Endothelial cell of umbilical vein (primary cell): ENCODE measurements around the gene CLEC16A. TPM values are rescaled to one million over a fixed set of nuclear protein-coding genes. Genes with fewer than 3 reads are reported as not detected.

Experiments used
- BruUV-seq: library from RNA; stranded (reverse); fragments of 400-500 nt; replicated peaks from 2 replicates; lab custom pipeline; 2021; lab: Mats Ljungman, UMichigan
- CTCF ChIA-PET: fragments of 300-600, 350-600 bp; sonication (Branson Sonifier 250); formaldehyde crosslinking; loops from one replicate; lab custom pipeline; 2021; ENCODE audit warnings: antibody characterized with exemption, inconsistent platforms; lab: Charles Lee
- POLR2A ChIA-PET: fragments of 300-600, 350-600 bp; sonication (Branson Sonifier 250); formaldehyde crosslinking; loops from one replicate; lab custom pipeline; 2021; ENCODE audit warnings: antibody characterized with exemption, inconsistent platforms; lab: Charles Lee
- DNase-seq: peaks from one replicate; pipeline ENCODE4 v3.0.0-alpha.2; 2011; ENCODE audit warnings: low read depth, low spot score
- FAIRE-seq: peaks from 2 replicates; lab custom pipeline; 2011; peaks lifted over from hg19 to GRCh38; lab: Jason Lieb, UNC
- H2AFZ ChIP-seq: 2 replicates; pipeline ENCODE4 v1.6.0; 2012; ENCODE audit warnings: low read depth, low read length, control low read depth, inconsistent platforms
- H3K27ac ChIP-seq: 2 replicates; pipeline ENCODE4 v1.5.1; 2011; ENCODE audit warnings: low read depth, mild to moderate bottlenecking, control low read depth, low read length, moderate library complexity; ENCODE audit not compliant: insufficient read depth
- H3K27me3 ChIP-seq, 2 experiments: 2 replicates each; pipeline versions ENCODE4 v1.6.0 to v1.6.1; 2011; ENCODE audit warnings: low read length in 2 of 2, mixed read lengths in 1 of 2; ENCODE audit not compliant: control insufficient read depth in 2 of 2, insufficient read depth in 2 of 2
- H3K36me3 ChIP-seq, 2 experiments: 2 replicates in 1 of 2; 3 replicates in 1 of 2; pipeline ENCODE4 v1.5.1; 2011; ENCODE audit warnings: low read length in 2 of 2, mild to moderate bottlenecking in 1 of 2, moderate library complexity in 1 of 2; ENCODE audit not compliant: control insufficient read depth in 2 of 2, insufficient read depth in 2 of 2; ENCODE audit errors: extremely low read depth in 1 of 2
- H3K4me1 ChIP-seq: 3 replicates; pipeline ENCODE4 v1.5.1; 2011; ENCODE audit warnings: mild to moderate bottlenecking, low read length; ENCODE audit not compliant: control insufficient read depth, insufficient read depth; ENCODE audit errors: extremely low read depth
- H3K4me2 ChIP-seq: 2 replicates; pipeline ENCODE4 v1.6.1; 2011; ENCODE audit warnings: low read length, control low read depth, mixed read lengths; ENCODE audit not compliant: insufficient read depth
- H3K4me3 ChIP-seq, 3 experiments: fragments of 200-600 bp in 1 of 3; sonication (generic), shearing (Covaris generic) in 1 of 3; replicated peaks in 1 of 3; 2 replicates each; pipeline ENCODE4 v1.5.1; 2011 to 2016; ENCODE audit warnings: control low read depth in 3 of 3, low read length in 3 of 3, mild to moderate bottlenecking in 2 of 3, inconsistent platforms in 1 of 3, low read depth in 1 of 3, moderate library complexity in 1 of 3; ENCODE audit not compliant: insufficient read depth in 1 of 3
- H3K79me2 ChIP-seq: 2 replicates; pipeline ENCODE4 v1.6.0; 2012; ENCODE audit warnings: low read length, inconsistent platforms; ENCODE audit not compliant: control insufficient read depth, insufficient read depth
- H3K9ac ChIP-seq: replicated peaks from 2 replicates; pipeline ENCODE3; 2011; ENCODE audit warnings: low read length, control low read depth; ENCODE audit not compliant: insufficient read depth; ENCODE audit errors: extremely low read depth
- H3K9me1 ChIP-seq: replicated peaks from 3 replicates; pipeline ENCODE4 v1.6.0; 2011; ENCODE audit warnings: mild to moderate bottlenecking, low read length; ENCODE audit not compliant: control insufficient read depth, insufficient read depth; ENCODE audit errors: extremely low read depth
- H3K9me3 ChIP-seq: replicated peaks from 2 replicates; pipeline ENCODE4 v1.5.1; 2012; ENCODE audit warnings: low read length, inconsistent platforms; ENCODE audit not compliant: control insufficient read depth, insufficient read depth
- H4K20me1 ChIP-seq: replicated peaks from 2 replicates; pipeline ENCODE3; 2011; ENCODE audit warnings: mild to moderate bottlenecking, low read length; ENCODE audit not compliant: control insufficient read depth, insufficient read depth; ENCODE audit errors: extremely low read depth
- JUN ChIP-seq: IDR thresholded peaks from 2 replicates; pipeline ENCODE4 v1.6.1; 2011; ENCODE audit warnings: borderline replicate concordance, low read depth; ENCODE audit not compliant: insufficient read length, insufficient read depth
- POLR2A ChIP-seq: IDR thresholded peaks from 2 replicates; pipeline ENCODE4 v1.6.1; 2012; ENCODE audit warnings: low read depth, mild to moderate bottlenecking, control low read depth, low read length
- dilution Hi-C: fragments of 300-500 bp; cut with MboI; formaldehyde crosslinking; loops from one replicate; pipeline ENCODE4 v1.15.0; 2019; ENCODE audit warnings: low sequenced_read_pairs; ENCODE audit not compliant: extremely low pct_ligation_motif_present
- intact Hi-C: fragments of 100-400 bp; cut with micrococcal nuclease; formaldehyde crosslinking; loops from one replicate; pipeline ENCODE4 v1.10.0; 2022
- polyA plus RNA-seq, 4 experiments: library from polyadenylated mRNA; depleted of rRNA in 3 of 4; stranded (reverse) in 3 of 4; unstranded in 1 of 4; fragments of >200 nt; gene quantifications; 2 replicates each; pipeline versions ENCODE4 v1.2.1 to v1.2.3, GENCODE V29; 2011 to 2012; ENCODE audit warnings: missing spikeins in 1 of 4
- total RNA-seq: library from RNA; stranded (reverse); gene quantifications from 2 replicates; pipeline ENCODE4 v1.2.3, GENCODE V29; 2021
- TF ChIP-seq, protein P1 (sequence below), 2 donors: IDR thresholded peaks; 1 replicate in 1 of 2; 2 replicates in 1 of 2; pipeline ENCODE4 v1.5.1; 2011; ENCODE audit warnings: low read length in 2 of 2, mild to moderate bottlenecking in 2 of 2, moderate library complexity in 2 of 2, control low read depth in 1 of 2, inconsistent platforms in 1 of 2, low read depth in 1 of 2; ENCODE audit not compliant: insufficient read depth in 1 of 2; ENCODE audit errors: extremely low read depth in 1 of 2

The CLEC16A gene
- total and polyA plus RNA-seq, 2 donors (not counting 3 experiments of a cell fraction or from before 2014, with no cell fraction given), result 11.4 to 23.3 TPM

DNA sequence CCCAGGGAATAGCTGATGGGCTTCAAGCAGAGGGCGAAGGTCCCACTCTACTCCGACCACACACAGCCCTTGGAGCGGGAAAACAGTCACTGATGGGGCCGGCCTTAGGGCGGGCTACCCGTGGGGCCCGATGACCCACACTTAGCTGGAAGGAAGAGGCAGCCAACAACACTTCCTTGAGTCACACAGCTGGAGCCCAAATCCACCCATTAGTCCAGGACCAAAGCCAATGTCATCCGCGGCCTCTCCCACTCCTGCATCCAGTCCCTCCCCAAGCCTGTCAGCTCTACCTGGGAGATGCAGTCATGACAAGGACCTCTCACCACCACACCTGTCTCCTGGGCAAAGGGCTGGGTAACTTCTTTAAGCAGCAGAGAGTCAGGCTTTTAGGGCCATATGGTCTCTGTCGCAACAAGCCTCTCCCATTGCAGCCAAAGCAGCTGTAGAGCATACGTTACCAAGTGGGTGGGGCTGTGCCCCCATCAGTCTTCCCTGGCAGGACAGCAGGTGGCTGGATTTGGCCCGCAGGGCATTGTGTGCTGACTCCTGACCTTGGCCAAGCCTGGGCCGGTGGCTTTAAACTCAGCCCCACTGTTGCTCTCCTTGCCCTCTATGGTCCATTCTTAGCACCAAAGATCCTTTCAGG lies 200.9 kb downstream of the CLEC16A start:
- Histone ChIP-seq H3K4me1 (peaks cover 8% of the 10 kb centered on the region), H3K4me2 (no peak overlapping the region), H3K9me3 (no peaks in the 10 kb centered on the region), H2AFZ (no peak overlapping the region), H3K79me2 (no peaks in the 10 kb centered on the region), H3K27ac (no peak overlapping the region), H3K9me1 (no peaks in the 10 kb centered on the region), H4K20me1 (no peaks in the 10 kb centered on the region), H3K36me3 (no peaks in the 10 kb centered on the region), H3K27me3 (no peaks in the 10 kb centered on the region), H3K4me3 (no peak overlapping the region), H3K9ac (no peak overlapping the region)
- no peak for TF ChIP-seq JUN
- ChIA-PET POLR2A (no interaction called here), CTCF (no interaction called here)
- DNase-seq (no peak), FAIRE-seq (no peak)
- dilution Hi-C loops, result no loop called here
- intact Hi-C loops, result no loop called here
- BruUV-seq, result no TSS peak

DNA sequence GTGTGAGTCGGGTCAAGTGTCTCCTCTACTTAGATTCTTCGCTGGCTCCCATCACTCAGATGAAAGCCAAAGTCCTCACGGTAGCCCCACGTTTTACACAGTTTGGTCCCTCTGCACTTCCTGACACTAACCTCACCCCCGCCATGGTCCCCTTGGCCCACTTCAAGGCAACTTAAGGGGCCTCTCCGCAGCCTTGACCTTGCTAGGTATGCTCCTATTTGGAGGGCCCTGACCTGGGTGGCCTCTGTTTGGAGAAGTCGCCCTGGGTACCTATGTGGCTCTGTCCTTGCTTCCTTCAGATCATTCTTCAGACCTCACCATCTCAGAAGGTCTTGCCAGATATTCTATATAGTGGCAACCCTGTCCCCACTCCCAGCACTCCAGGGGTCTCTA lies 201.5 kb downstream of the CLEC16A start:
- Histone ChIP-seq H3K4me2 (no peak overlapping the region), H3K9me1 (no peaks in the 10 kb centered on the region), H3K4me3 (no peak overlapping the region), H2AFZ (no peak overlapping the region), H3K36me3 (no peaks in the 10 kb centered on the region), H3K4me1 (peaks cover 3% of the 10 kb centered on the region), H3K9me3 (no peaks in the 10 kb centered on the region), H4K20me1 (no peaks in the 10 kb centered on the region), H3K27me3 (no peaks in the 10 kb centered on the region), H3K27ac (no peak overlapping the region), H3K9ac (no peak overlapping the region), H3K79me2 (no peaks in the 10 kb centered on the region)
- intact Hi-C loops, result no loop called here
- FAIRE-seq (no peak), DNase-seq (no peak)
- dilution Hi-C loops, result no loop called here
- TF ChIP-seq, protein P1, sequence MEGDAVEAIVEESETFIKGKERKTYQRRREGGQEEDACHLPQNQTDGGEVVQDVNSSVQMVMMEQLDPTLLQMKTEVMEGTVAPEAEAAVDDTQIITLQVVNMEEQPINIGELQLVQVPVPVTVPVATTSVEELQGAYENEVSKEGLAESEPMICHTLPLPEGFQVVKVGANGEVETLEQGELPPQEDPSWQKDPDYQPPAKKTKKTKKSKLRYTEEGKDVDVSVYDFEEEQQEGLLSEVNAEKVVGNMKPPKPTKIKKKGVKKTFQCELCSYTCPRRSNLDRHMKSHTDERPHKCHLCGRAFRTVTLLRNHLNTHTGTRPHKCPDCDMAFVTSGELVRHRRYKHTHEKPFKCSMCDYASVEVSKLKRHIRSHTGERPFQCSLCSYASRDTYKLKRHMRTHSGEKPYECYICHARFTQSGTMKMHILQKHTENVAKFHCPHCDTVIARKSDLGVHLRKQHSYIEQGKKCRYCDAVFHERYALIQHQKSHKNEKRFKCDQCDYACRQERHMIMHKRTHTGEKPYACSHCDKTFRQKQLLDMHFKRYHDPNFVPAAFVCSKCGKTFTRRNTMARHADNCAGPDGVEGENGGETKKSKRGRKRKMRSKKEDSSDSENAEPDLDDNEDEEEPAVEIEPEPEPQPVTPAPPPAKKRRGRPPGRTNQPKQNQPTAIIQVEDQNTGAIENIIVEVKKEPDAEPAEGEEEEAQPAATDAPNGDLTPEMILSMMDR (IDR thresholded peaks at IDR 0.05; ENCODE audit: extremely low read depth in 1 of 2, insufficient read depth in 1 of 2, low read depth in 1 of 2, low read length in 2 of 2), result no peak
- TF ChIP-seq POLR2A, result no peak
- CTCF ChIA-PET, result no interaction called here
- POLR2A ChIA-PET, result no interaction called here
- no TSS peak for BruUV-seq
